K562 (cell line): ENCODE measurements around the gene TCAP. TPM values are rescaled to one million over a fixed set of nuclear protein-coding genes. Genes with fewer than 3 reads are reported as not detected.

ENCODE experiments used
- ATF6 ChIP-seq: sonication (generic); formaldehyde crosslinking; IDR thresholded peaks from 2 replicates; pipeline ENCODE4 v1.4.0; 2020; ENCODE audit warnings: mild to moderate bottlenecking, missing genetic modification reagents
- CBFA2T3 ChIP-seq: fragments of 450-650 bp; IDR thresholded peaks from 2 replicates; pipeline ENCODE4 v1.6.1; 2017
- EGR1 ChIP-seq: fragments of 450-650 bp; conservative IDR thresholded peaks from 2 replicates; pipeline ENCODE4 v1.6.1; 2017; ENCODE audit warnings: mild to moderate bottlenecking
- ETV1 ChIP-seq: fragments of 450-650 bp; conservative IDR thresholded peaks from 2 replicates; pipeline ENCODE4 v1.6.1; 2016; ENCODE audit warnings: missing genetic modification characterization, control low read depth, low read depth, missing compliant biosample characterization
- HMG20A ChIP-seq: fragments of 450-650 bp; formaldehyde crosslinking; conservative IDR thresholded peaks from 2 replicates; pipeline ENCODE4 v1.4.0; 2020; ENCODE audit warnings: mild to moderate bottlenecking, mixed read lengths
- KDM2B ChIP-seq: fragments of 250-450 bp; sonication (Bioruptor Pico); IDR thresholded peaks from 2 replicates; pipeline ENCODE4 v1.8.0; 2021; ENCODE audit warnings: mild to moderate bottlenecking, moderate library complexity
- MITF ChIP-seq: IDR thresholded peaks from 2 replicates; pipeline ENCODE4 v1.6.1; 2014; ENCODE audit warnings: antibody characterized with exemption
- PRDM10 ChIP-seq: fragments of 450-650 bp; IDR thresholded peaks from 2 replicates; pipeline ENCODE4 v1.6.1; 2018; ENCODE audit not compliant: partially characterized antibody
- RBFOX2 ChIP-seq: fragments of 200-400 bp; formaldehyde crosslinking; IDR thresholded peaks from 2 replicates; pipeline ENCODE4 v1.6.1; 2017; ENCODE audit warnings: low read depth, mild to moderate bottlenecking, low read length, moderate library complexity
- SNAPC5 ChIP-seq: fragments of 250-450 bp; sonication (Bioruptor Pico); IDR thresholded peaks from 2 replicates; pipeline ENCODE4 v1.8.0; 2021; ENCODE audit warnings: moderate library complexity, mild to moderate bottlenecking, inconsistent platforms
- ZBTB5 ChIP-seq: fragments of 450-650 bp; IDR thresholded peaks from 2 replicates; pipeline ENCODE4 v1.6.1; 2017; ENCODE audit warnings: antibody characterized with exemption
- ZNF174 ChIP-seq: fragments of 250-450 bp; sonication (Bioruptor Pico); IDR thresholded peaks from 2 replicates; pipeline ENCODE4 v1.4.0; 2020; ENCODE audit warnings: mild to moderate bottlenecking
- ZNF175 ChIP-seq: fragments of 200-800 bp; sonication (Bioruptor generic); IDR thresholded peaks from 2 replicates; pipeline ENCODE4 v1.6.1; 2016; ENCODE audit warnings: low read depth, mild to moderate bottlenecking, missing genetic modification characterization, missing compliant biosample characterization
- ZNF232 ChIP-seq: sonication (generic); formaldehyde crosslinking; IDR thresholded peaks from 2 replicates; pipeline ENCODE4 v1.8.0; 2022; ENCODE audit warnings: mild to moderate bottlenecking, missing genetic modification reagents
- ZNF583 ChIP-seq: fragments of 250-450 bp; sonication (Bioruptor Pico); IDR thresholded peaks from 2 replicates; pipeline ENCODE4 v1.4.0; 2020
- ZNF75A ChIP-seq: fragments of 450-650 bp; formaldehyde crosslinking; IDR thresholded peaks from 2 replicates; pipeline ENCODE4 v1.4.0; 2020; ENCODE audit warnings: mild to moderate bottlenecking
- polyA plus RNA-seq, 8 experiments: library from polyadenylated mRNA; depleted of rRNA in 4 of 8; stranded (reverse) in 5 of 8; unstranded in 3 of 8; fragments of >200 nt; fragmentation: Nextera tagmentation in 2 of 8; fragmentation: Illumina TruSeq in 1 of 8; extraction: Ambion mirVana in 2 of 8; extraction: Trizol in 1 of 8; gene quantifications; 2 replicates each; pipeline versions ENCODE4 v1.2.1 to v1.2.3, GENCODE V29; 2011 to 2014; ENCODE audit warnings: inconsistent platforms in 1 of 8, missing spikeins in 1 of 8
- total RNA-seq, 7 experiments: library from RNA; depleted of rRNA in 6 of 7; stranded (reverse); fragments of >200 nt in 6 of 7; fragmentation: Illumina TruSeq in 2 of 7; extraction: Trizol in 2 of 7; gene quantifications; 2 replicates each; pipeline versions ENCODE4 v1.2.1 to v1.2.3, GENCODE V29; 2011 to 2021; ENCODE audit warnings: low replicate concordance in 1 of 7

TCAP gene
- total and polyA plus RNA-seq, 9 of the 15 experiments (the other 6 are each of a cell fraction or from before 2014, with no cell fraction given) = 0.33 to 1.4 (median 0.82) TPM; not detected in 2

GRCh38 chr17:39667945-39668924 is 3.1 kb downstream of the TCAP start, which contains the start of gene PNMT (continued):
- no peak for TF ChIP-seq PRDM10
- peak; percentile 97 for TF ChIP-seq KDM2B (CRISPR knock-in tag)
- no peak for TF ChIP-seq ZNF175 (CRISPR knock-in tag)
- TF ChIP-seq HMG20A (CRISPR knock-in tag) = no peak
- TF ChIP-seq ZNF75A = no peak
- peak; percentile 56 for TF ChIP-seq EGR1
- TF ChIP-seq ZNF583 = peak; percentile 52
- no peak for TF ChIP-seq ZBTB5
- TF ChIP-seq MITF = no peak
- TF ChIP-seq ZNF232 (CRISPR knock-in tag) = no peak
- no peak for TF ChIP-seq ATF6 (CRISPR knock-in tag)
- no peak; the same call in 1 of the 2 replicates for TF ChIP-seq ETV1 (tag)
- peak; percentile 77 for TF ChIP-seq RBFOX2
- no peak for TF ChIP-seq SNAPC5 (CRISPR knock-in tag)
- no peak for TF ChIP-seq CBFA2T3
- TF ChIP-seq ZNF174 (CRISPR knock-in tag) = no peak
